SK-N-MC (cell line): ENCODE data around the gene CHTOP.

ENCODE experiments used
- EZH2 ChIP-seq: fragments of 200-600 bp; sonication (generic); IDR thresholded peaks from one replicate; pipeline ENCODE4 v1.6.1; 2017; ENCODE audit warnings: antibody characterized with exemption
- POLR2AphosphoS5 ChIP-seq: IDR thresholded peaks from 2 replicates; pipeline ENCODE4 v1.6.1; 2012; ENCODE audit warnings: mild to moderate bottlenecking, low read depth, low read length, borderline replicate concordance

- no peak for TF ChIP-seq POLR2AphosphoS5
- TF ChIP-seq EZH2 = no peak
These were observed 3.5 kb upstream of the CHTOP start for GRCh38 chr1:153630384-153630783.
